ENCODE results near the gene BOLA2B.
"Not testable (repeated sequence)": the region's sequence is repeated elsewhere in the genome, so short reads cannot be mapped to it uniquely, and the experiment has no call there.

- TF ChIP-seq, protein P1, sequence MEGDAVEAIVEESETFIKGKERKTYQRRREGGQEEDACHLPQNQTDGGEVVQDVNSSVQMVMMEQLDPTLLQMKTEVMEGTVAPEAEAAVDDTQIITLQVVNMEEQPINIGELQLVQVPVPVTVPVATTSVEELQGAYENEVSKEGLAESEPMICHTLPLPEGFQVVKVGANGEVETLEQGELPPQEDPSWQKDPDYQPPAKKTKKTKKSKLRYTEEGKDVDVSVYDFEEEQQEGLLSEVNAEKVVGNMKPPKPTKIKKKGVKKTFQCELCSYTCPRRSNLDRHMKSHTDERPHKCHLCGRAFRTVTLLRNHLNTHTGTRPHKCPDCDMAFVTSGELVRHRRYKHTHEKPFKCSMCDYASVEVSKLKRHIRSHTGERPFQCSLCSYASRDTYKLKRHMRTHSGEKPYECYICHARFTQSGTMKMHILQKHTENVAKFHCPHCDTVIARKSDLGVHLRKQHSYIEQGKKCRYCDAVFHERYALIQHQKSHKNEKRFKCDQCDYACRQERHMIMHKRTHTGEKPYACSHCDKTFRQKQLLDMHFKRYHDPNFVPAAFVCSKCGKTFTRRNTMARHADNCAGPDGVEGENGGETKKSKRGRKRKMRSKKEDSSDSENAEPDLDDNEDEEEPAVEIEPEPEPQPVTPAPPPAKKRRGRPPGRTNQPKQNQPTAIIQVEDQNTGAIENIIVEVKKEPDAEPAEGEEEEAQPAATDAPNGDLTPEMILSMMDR (conservative IDR thresholded peaks at IDR 0.05; ENCODE audit: low read depth, low read length) = not testable (repeated sequence)
- not testable (repeated sequence) for TF ChIP-seq POLR2A (IDR thresholded peaks at IDR 0.05; ENCODE audit: low read depth, low read length); RCOR1 (IDR thresholded peaks at IDR 0.05; ENCODE audit: insufficient replicate concordance, low read length); CEBPB (IDR thresholded peaks at IDR 0.05; ENCODE audit: low read depth, low read length); RAD21 (IDR thresholded peaks at IDR 0.05; ENCODE audit: low read length); MAFK (IDR thresholded peaks at IDR 0.05; ENCODE audit: low read depth, low read length); CHD1 (IDR thresholded peaks at IDR 0.05; ENCODE audit: low read depth, low read length); MXI1 (IDR thresholded peaks at IDR 0.05; ENCODE audit: borderline replicate concordance, low read depth, low read length)
- TF ChIP-seq, protein P2, sequence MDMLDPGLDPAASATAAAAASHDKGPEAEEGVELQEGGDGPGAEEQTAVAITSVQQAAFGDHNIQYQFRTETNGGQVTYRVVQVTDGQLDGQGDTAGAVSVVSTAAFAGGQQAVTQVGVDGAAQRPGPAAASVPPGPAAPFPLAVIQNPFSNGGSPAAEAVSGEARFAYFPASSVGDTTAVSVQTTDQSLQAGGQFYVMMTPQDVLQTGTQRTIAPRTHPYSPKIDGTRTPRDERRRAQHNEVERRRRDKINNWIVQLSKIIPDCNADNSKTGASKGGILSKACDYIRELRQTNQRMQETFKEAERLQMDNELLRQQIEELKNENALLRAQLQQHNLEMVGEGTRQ (IDR thresholded peaks at IDR 0.05; ENCODE audit: low read depth, low read length) = not testable (repeated sequence)
Observed at GRCh38 chr16:30194172-30194925, 883 bp upstream of the BOLA2B start.

Measured in IMR-90 (cell line).